HG03135 (cell line): ENCODE data around the gene HSD11B1L.
"Not testable (repeated sequence)": the region's sequence is repeated elsewhere in the genome, so short reads cannot be mapped to it uniquely, and the experiment has no call there.

ENCODE experiments used
- ATAC-seq: cut with Tn5 transposase; IDR thresholded peaks from one replicate; pipeline ENCODE4 v1.9.1; 2021; ENCODE audit warnings: mild to moderate bottlenecking, moderate library complexity; ENCODE audit not compliant: unreplicated experiment

The HSD11B1L gene

DNA sequence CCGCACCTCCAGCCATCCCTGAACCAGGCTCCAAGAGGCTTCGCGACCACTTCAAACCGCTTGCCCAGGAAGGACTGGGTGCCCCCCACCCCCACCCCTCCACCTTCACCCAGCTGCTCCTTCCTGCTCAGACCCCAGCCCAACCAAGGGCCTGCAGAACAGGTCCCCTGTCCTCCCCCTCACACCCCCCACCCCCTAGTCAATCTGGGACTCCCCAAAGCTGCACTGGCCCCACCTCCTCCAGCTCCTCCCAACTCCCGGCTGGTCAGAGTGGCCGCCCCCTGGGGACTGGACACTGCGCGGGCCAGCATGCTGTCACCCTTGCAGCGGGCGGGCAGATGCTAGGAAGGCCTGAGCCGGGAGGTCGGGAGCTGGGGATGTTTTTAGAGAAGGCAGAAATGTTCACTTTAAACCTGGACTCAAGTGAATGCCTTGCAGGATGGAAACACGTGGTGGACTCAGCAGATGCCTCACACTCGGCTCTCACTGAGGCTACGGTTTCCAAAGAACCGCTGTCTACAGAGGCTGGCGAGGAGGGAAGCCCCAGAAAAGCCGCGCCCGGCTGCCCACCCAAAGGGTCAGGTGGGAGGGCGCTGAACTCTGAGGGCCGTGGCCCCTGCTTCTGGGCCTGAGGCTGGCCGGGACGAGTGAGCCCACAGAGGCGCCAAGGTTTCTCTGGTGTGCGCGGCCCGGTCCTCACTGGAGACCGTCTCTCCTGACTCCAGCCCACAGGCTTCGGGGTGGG, 17.2 kb downstream of the HSD11B1L start:
- no peak for ATAC-seq

DNA sequence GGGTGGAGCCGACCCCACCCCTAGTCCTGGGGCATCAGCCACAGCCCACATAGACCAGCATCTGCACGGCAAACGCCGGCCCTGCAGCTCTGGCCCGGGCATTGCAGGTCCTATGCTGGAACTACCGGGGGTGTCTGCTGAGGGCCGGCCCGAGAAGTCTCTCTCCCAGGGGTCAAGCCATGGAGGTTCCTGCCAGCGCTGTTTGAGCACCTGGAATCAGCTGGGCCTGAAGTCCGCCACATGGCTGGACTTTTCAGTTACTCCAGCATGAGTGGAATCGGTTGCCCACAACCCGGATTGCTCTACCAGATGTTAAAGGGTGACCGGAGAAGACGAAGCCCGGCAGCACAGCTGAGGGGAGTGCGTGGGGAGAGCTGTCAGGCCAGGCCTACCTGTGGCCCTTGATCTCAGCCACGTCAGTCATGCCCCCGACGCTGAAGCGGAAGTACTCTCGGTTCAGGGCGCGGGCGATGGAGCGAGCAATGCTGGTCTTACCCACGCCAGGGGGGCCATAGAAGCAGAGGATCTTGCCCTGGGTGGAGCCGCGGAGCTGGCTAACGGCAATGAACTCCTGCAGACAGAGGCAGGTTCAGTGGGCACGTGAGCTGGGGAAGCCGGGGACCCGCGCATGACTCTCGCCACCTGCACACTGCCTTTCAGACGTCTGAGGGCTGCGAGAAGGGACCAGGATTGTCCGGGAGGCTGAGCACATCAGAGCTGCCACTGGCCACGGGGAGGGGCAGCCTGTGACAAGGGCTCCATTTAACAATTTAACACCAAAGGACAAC, 18.0 kb downstream of the HSD11B1L start:
- no peak for ATAC-seq

GRCh38 chr19:5700455-5701092, 19.7 kb downstream of the HSD11B1L start:
- no peak for ATAC-seq

DNA sequence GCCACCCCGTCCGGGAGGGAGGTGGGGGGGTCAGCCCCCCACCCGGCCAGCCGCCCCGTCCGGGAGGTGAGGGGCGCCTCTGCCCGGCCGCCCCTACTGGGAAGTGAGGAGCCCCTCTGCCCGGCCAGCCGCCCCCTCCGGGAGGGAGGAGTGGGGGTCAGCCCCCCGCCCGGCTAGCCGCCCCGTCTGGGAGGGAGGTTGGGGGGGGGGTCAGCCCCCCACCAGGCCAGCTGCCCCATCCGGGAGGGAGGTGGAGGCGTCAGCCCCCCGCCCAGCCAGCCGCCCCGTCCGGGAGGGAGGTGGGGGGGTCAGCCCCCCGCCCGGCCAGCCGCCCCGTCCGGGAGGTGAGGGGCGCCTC, 21.2 kb downstream of the HSD11B1L start:
- not testable (repeated sequence) for ATAC-seq

GRCh38 chr19:5703819-5704818, 23.3 kb downstream of the HSD11B1L start:
- ATAC-seq: no peak

DNA sequence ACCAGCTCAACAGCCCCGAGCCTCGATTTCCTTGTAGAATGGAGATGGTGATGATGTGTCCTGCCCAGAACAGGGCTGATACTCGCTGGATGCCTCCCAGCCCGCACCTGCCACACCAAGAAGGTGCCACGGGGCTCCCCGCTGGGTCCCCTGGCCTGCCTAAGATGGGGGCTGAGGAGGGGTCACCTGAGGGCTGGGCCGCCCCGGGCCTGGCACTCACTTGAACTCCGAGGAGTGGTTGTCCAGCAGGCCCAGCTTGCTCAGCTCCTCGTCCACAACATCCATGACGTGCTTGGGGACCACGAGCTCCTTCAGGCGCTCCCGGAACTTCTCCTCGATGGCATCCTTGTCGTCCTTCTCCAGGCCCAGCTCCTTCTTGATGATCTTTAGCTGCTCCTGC, 24.7 kb downstream of the HSD11B1L start:
- ATAC-seq: no peak

DNA sequence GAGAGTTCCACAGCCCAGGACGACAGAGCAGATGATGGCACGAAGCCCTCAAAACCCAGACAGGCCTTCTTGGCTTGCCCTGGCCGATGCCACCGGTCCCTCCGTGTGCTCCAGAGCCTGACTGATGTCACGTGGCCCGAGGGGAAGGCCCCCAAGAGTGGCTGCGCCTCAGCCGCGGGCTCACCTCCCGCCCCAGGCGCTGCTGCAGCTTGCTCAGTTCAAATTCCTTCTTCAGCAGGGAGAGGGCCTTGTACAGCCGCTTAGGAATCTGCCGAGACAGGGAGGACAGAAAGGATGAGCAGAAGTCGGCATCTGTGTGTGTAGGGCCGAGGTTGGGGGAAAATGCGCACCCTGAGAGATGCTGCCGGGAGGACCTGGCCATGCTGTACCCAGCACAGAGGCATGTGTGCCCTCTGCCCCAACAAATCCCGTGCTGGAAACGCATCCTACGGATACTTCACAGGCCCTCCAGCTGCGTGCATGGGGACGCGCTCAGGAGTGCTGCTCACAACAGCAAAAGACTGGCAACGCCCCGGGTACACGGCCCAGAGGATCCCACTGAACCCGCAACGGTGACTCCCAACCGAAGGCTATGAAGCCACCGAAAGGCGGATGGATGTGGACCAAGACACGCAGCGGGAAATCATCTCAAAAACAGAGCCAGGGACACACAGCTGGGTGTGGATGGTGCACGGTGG, 26.2 kb downstream of the HSD11B1L start:
- no peak for ATAC-seq

DNA sequence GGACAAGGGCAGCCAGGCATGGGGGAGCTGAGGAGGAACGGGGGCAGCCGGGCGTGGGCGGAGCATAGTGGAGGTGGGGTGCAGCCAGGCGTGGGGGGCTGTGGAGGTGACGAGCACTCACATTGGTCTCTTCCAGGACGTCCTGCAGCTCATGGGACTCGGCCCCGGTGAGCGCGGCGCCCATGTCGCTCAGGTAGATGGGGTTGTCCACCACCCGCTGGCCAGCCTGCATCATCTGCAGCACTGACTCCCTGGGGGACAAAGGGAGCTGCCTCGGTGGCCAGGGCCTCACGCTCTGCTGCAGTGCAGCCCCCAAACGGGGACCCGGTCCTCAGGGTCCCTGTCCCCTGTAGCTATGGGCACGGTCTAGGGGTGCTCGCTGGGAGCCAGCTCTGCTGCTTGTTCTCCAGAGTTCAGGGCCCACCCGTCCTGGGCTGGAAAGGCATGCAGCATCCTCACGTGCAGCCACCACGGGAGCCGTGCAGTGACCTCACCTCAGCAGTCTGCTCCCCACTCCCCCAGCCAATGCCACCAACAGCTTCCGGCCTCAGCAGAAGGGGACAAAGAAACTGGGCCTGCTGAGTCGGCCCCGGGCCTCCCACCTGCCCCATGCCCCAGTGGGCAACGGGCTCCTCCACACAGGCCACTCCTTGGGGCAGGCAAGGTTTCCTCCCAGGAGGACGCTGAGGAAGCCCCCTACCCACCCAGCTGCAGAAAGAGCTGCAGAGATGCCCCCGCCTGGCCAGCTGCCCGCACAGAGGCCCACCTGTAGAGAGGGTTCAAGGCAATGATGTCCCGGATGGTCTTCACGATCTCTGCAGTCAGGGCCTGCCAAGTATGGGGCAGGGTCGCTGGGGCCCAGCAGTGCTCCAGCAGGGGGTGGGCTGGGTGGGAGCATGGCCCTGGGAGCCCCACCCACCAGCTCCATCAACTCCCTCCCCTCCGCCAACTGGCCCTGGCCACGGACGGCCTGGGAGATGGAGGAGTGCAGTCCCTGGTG, 27.0 kb downstream of the HSD11B1L start:
- ATAC-seq: no peak

GRCh38 chr19:5711025-5711424, 30.2 kb downstream of the HSD11B1L start:
- ATAC-seq: no peak

- no peak for ATAC-seq
Measured at GRCh38 chr19:5711713-5712161, 30.9 kb downstream of the HSD11B1L start.

DNA sequence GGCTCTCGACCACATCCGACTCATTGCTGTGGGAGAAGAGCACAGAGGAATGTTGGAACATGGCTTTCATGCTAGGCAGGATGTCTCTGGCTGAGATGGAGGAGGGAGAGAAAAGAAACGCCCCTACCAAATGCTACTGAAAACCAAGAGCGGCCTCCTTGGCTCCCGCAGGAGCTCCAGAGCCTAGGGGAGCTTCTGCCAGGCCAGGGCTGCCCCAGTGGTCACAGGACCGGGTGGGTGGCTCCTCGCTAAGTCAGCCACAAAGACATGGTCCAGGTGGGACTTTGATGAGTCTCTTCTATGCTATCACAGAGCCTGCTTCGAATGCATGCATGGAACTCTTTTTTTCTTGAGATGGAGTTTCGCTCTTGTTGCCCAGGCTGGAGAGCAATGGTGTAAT, 32.4 kb downstream of the HSD11B1L start:
- no peak for ATAC-seq

- ATAC-seq: no peak
Measured at GRCh38 chr19:5714816-5715215, 34.0 kb downstream of the HSD11B1L start.

DNA sequence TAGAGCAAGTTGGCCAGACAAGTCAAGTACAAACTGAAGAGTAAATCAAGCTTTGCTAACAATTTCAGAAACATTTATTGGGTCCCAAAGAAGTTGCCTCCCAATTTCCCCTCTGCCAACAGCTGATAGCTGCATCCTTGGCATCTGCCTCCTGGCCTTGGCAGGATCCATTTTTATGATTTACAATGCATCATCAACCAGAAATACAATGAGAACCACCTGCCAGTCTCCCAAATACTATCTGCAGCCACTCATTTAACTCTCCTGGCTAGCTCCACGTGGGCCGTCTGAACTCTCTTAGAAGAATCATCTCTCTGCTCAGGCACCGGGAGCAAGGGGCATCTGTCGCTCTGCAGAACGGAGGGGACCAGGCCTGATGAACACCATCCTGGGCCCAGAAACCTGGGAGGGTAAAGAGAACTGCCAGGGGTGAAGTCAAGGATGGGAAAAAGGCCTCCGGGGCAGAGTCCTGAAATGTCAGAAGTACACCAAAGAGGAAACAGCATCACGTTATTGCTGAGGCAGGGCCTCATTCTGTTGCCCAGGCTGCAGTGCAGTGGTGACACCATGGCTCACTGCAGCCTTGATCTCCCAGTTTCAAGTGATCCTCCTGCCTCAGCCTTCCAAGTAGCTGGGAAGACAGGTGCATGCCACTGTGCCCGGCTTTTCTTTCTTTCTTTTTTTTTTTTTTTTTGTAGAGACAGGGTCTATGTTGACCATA, 36.5 kb downstream of the HSD11B1L start:
- no peak for ATAC-seq

DNA sequence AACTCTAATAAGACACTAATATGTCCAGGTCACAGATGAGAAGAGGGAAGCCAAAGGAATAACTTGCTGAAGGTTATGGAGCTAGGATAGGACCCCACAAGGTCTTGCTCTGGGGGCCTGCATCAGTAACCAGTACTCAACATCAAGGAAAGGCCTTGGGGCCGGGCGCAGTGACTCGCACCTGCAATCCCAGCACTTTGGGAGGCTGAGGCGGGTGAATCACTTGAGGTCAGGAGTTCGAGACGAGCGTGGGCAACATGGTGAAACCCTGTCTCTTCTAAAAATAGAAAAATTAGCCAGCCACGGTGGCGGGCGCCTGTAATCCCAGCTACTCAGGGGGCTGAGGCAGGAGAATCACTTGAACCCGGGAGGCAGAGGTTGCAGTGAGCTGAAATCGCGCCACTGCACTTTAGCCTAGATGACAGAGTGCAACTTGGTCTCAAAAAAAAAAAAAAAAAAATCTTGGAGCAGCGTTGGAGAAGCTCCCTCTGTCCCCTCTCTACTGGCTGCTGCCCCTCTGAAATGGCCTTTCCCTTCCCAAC, 37.3 kb downstream of the HSD11B1L start:
- no peak for ATAC-seq

DNA sequence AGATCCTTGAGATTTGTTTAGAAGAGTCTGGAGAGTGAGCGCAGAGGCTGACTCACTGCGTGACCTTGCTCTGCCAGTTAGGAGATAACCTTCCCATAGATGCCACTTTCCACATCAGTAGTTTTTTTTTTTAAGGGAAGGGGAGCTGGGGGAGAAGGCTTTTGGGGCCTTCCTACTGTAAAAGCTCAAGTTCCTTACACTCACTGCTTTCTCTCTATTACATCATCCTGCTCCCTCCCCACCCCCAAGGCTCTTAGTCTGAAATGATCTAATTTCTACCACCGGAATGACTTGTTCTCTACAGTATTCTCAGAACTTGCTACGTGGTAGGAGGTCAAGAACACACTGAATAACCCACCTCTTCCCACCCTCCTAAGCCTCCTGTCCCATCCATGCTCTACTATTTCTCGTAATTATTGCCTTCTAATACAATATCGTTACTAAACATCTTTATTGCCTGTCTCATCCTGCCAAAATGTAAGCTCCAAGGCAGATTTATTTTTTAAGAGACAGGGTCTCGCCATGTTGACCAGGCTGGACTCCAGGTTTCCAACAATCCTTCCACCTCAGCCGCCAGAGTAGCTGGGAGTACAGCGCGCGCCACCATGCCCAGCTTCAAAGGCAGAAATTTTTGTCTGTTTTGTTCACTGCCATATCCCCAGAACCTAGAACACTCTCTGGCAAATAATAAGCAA, 37.9 kb downstream of the HSD11B1L start:
- no peak for ATAC-seq

GRCh38 chr19:5719274-5719960, 38.6 kb downstream of the HSD11B1L start:
- peak; percentile 0 for ATAC-seq
